Stimulated activated CD8-positive, alpha-beta memory T cell treated with anti-CD3 and anti-CD28 coated beads, Interleukin-12 subunit alpha, Interleukin-12 subunit beta, amount 100 ng/mL, for 4 hours (primary cell): ENCODE measurements around the gene HEPHL1.
"Not testable (repeated sequence)": the region's sequence is repeated elsewhere in the genome, so short reads cannot be mapped to it uniquely, and the experiment has no call there.

Experiments
- DNase-seq: peaks from one replicate; pipeline ENCODE4 v3.0.0-alpha.2; 2020; ENCODE audit warnings: low read depth

Gene HEPHL1

GRCh38 chr11:94090401-94090800, 69.2 kb downstream of the HEPHL1 start:
- DNase-seq, result no peak

- no peak for DNase-seq
These were observed 69.9 kb downstream of the HEPHL1 start for GRCh38 chr11:94091091-94091490.

DNA sequence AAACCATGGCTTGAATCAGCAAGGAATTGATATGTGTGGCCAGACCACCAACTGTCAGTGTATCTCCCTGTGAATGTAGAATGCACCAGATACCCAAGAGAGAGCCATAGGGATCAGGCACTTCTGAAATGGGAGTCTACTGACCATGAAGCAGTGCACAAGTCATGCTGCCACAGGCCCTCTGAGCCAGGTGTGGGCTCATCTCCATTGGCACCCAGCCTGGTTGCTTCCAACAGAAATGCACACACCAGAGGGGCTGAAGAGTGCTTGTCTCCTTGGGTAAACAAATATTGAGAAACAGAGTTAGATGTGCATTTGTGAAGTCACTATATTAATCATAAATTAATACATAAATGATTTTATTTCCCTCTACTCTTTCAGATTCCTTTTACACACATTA, 79.1 kb downstream of the HEPHL1 start:
- no peak for DNase-seq

DNA sequence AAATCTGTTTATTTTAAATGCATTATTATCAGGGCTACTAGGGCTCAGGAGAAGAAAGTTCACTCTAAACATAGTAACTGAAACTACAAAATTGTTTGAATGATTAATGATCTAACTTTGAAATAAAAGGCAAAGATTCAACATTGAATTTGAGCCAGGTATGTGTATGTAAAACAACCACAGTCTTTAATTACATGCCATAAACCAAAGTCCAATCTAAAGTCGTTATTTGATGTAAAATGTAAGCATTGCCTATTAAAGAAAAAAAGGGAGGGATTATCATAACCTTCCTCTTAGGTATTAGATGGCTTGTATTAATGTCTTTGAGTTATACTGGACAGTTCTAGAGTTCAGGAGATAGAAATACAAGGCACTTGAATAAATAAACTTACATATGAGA, 82.3 kb downstream of the HEPHL1 start:
- no peak for DNase-seq

GRCh38 chr11:94104734-94105133, 83.6 kb downstream of the HEPHL1 start:
- no peak for DNase-seq

- DNase-seq, result no peak
These were observed 85.6 kb downstream of the HEPHL1 start for GRCh38 chr11:94106716-94107115.

- DNase-seq, result no peak
These were observed 86.2 kb downstream of the HEPHL1 start for GRCh38 chr11:94107363-94107762.

- DNase-seq, result no peak
These were observed 90.1 kb downstream of the HEPHL1 start for GRCh38 chr11:94111241-94111640.

DNA sequence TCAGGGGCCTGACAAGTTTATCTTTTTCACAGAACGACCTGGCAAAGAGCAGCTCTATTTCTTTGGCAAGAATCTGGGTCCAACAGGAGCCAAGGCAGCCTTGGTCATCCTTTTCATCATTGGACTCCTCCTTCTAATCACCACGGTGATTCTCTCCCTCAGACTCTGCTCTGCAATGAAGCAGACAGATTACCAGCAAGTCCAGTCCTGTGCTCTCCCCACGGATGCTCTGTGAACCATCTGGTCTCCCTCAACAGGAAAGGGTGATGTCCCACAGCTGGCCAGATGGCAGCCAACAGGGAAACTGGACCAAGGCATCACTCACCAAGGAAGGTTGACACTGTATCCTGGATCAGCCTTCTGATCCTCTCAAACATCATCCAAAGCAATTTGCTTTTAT, 90.5 kb downstream of the HEPHL1 start:
- no peak for DNase-seq

- no peak for DNase-seq
These were observed 91.2 kb downstream of the HEPHL1 start for GRCh38 chr11:94112206-94112953.

DNA sequence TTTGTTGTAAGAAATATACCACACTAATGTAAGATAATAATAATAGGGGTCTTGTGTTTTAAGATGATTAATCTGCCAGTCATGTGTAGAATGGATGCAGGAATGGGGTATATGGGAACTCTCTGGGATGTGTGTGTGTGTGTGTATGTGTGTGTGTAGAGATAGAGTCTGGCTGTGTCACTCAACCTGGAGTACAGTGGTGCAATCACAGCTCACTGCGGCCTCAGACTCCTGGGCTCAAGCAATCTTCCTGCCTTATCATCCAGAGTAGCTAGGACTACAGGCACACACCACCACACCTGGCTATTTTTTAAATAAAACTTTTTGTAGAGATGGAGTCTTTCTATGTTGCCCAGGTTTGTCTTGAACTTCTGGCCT, 96.0 kb downstream of the HEPHL1 start:
- DNase-seq, result no peak

GRCh38 chr11:94117871-94118270, 96.7 kb downstream of the HEPHL1 start:
- no peak for DNase-seq

GRCh38 chr11:94119676-94120075, 98.5 kb downstream of the HEPHL1 start:
- not testable (repeated sequence) for DNase-seq

DNA sequence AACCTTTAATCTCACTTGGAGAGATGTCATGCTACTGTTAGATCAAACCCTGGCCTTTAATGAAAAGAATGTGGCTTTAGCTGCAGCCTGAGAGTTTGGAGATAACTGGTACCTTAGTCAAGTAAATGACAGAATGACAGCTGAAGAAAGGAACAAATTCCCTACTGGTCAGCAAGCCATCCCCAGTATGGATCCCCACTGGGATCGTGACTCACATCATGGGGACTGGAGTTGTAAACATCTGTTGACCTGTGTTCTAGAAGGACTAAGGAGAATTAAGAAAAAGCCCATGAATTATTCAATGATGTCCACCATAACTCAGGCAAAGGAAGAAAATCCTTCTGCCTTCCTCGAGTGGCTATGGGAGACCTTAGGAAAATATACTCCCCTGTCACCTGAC, 99.4 kb downstream of the HEPHL1 start:
- DNase-seq, result not testable (repeated sequence)

DNA sequence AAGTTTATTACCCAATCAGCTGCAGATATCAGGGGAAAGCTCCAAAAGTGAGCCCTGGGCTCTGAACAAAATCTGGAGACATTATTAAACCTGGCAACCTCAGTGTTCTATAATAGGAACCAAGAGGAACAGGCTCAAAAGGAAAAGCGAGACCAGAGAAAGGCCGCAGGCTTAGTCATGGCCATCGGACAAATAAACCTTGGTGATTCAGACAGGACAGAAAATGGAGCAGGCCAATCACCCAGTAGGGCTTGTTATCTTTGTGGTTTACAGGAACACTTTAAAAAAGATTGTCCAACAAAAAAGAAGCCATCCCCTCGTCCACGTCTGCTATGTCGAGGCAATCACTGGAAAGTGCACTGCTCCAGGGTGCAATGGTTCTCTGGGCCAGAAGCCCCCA, 99.8 kb downstream of the HEPHL1 start:
- no peak for DNase-seq

GRCh38 chr11:94125407-94126115, 104.4 kb downstream of the HEPHL1 start:
- no peak for DNase-seq

- no peak for DNase-seq
These were observed 106.5 kb downstream of the HEPHL1 start for GRCh38 chr11:94127638-94128037.

- DNase-seq, result no peak
These were observed 107.2 kb downstream of the HEPHL1 start for GRCh38 chr11:94128291-94128745.

DNA sequence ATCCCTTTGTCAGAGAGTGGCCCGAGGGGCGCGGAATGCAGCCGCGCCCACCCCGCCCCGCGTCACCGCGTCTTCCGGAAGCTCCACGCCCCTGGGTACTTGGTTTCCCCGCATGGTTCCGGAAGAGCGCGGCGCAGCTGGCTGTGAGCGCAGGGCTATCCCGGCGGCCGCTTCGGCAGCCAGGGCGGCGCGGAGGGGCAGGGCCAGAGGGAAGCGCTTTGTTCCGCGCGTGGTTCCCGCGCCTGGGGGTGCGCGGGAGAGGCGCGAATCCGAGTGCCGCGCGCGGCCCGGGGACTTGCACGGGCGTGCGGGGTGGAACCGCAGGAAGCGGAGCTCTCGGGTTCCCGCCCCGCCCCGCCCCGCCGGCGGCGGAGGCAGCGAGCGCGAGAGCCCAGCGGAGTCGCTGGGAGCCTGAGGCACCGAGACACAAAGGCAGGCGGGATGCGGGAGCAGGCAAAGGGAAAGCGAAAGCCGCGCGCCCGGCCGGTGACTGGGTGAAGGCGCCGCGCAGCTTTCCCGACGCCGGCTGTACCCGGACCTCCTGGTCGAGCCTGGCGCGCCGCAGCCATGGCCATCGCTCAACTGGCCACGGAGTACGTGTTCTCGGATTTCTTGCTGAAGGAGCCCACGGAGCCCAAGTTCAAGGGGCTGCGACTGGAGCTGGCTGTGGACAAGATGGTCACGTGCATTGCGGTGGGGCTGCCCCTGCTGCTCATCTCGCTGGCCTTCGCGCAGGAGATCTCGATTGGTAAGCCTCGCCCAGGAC, 107.8 kb downstream of the HEPHL1 start, which contains the start of gene PANX1:
Gene PANX1 (plus strand): TSS at position 96 of the 766 bp plus-strand sequence. CDS start 472 bp downstream, at position 568.
- DNase-seq, result peak; percentile 67

DNA sequence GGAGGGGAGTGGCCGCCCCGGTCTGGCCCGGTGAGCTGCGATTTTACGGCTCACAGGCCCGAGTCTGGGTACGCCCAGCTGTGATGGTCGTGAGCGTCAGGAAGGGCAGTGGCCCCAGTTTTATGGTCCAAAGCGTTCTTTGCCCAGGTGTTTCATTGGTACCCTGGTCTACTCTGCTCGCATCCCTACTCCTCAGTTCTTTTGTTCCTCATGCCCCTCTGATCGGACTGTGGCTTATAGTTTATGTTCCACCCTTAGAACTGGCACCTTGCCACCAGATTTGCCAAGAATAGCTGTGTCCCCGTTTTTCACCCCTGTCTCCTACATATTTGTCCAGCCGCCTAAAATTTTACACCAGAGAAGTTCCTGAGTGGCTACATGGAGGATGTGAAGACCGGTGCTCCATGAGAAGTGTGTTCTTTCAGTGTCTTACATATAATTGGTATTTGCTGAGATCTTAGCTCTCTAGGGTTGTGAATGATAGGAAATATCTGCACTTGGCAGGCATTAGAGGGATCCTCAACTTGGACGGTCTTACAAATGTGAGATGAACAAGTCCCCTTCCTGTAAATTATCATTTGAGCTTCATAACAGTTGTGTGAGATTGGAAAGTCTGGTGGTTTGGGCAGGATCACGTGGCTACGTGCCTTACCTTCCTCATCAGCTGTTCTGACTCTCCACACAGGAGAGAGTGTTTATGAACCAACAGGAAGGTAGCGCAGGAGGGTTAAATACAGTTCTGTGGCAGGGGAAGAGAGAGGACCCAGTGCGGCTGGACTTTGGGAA, 108.6 kb downstream of the HEPHL1 start:
- DNase-seq, result no peak

DNA sequence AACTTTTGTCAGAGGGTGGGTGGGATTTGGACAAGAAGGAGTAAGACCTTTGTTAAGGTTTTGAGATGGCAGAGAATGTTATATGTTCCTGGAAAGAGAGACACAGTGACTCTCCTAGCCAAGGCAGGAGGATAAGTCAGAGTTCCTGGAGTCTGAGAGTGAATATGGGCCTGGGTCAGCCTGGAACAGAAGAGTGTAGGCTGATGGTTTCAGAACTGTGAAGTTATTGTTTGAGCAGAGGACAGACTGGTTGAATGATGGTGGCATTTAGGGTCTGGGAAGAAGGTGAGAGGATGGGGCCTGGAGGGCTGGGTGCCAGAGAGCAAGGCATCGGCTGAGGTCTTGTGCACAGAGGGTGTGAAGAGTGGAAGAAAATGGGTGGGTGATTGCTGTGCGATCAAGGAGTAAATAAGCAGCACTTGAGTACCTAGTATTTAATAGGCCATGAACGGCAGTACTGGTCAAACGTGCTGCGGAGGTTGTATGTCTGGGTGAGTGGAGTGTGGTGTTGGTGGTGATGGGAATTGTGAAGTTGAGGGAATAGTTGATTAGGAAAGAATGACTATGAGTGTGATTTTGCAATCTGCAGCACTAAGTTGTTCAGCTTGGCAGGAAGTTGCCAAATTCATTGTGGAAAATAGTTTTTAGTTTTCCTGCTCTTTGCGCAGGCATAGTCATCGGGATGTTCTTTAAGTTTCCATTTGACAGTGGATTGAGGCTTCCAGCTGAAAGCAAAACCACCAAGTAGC, 109.3 kb downstream of the HEPHL1 start:
- DNase-seq, result no peak
